Activated CD8-positive, alpha-beta T cell treated with anti-CD3 and anti-CD28 coated beads, Interleukin-2, amount 10 ng/mL, durations not matched to agents 7 days and 5 days (primary cell): Measurements from ENCODE around the gene CLEC1B. TPM values are rescaled to one million over a fixed set of nuclear protein-coding genes. Genes with fewer than 3 reads are reported as not detected.
A peak's percentile ranks its signal among the peaks of the same experiment; 100 is the strongest.
"Not testable (repeated sequence)": the region's sequence is repeated elsewhere in the genome, so short reads cannot be mapped to it uniquely, and the experiment has no call there.

Experiments
- ATAC-seq: fragments of 150-1000 bp; cut with Tn5 transposase; one replicate; pipeline ENCODE4 v1.10.0; 2021; ENCODE audit warnings: moderate library complexity
- CTCF ChIA-PET: fragments of 350-600 bp; sonication (Branson Sonifier 250); formaldehyde crosslinking; loops from one replicate; lab custom pipeline; 2021; ENCODE audit warnings: antibody characterized with exemption; lab: Charles Lee
- POLR2A ChIA-PET: fragments of 350-600 bp; sonication (Branson Sonifier 250); formaldehyde crosslinking; loops from one replicate; lab custom pipeline; 2021; ENCODE audit warnings: antibody characterized with exemption; lab: Charles Lee
- DNase-seq: peaks from one replicate; pipeline ENCODE4 v3.0.0-alpha.2; 2020
- H3K27ac Mint-ChIP-seq: one replicate; pipeline ENCODE4 v1.8.0; 2021; ENCODE audit warnings: mild to moderate bottlenecking, mixed read lengths
- H3K27me3 Mint-ChIP-seq: one replicate; pipeline ENCODE4 v1.8.0; 2021; ENCODE audit warnings: low read depth, mixed read lengths
- H3K36me3 Mint-ChIP-seq: one replicate; pipeline ENCODE4 v1.8.0; 2021; ENCODE audit warnings: low read depth, mixed read lengths
- H3K4me1 Mint-ChIP-seq: one replicate; pipeline ENCODE4 v1.8.0; 2021; ENCODE audit warnings: low read depth, mixed read lengths
- H3K4me3 Mint-ChIP-seq: one replicate; pipeline ENCODE4 v1.8.0; 2021; ENCODE audit warnings: mild to moderate bottlenecking, mixed read lengths
- H3K9me3 Mint-ChIP-seq: one replicate; pipeline ENCODE4 v1.8.0; 2022; ENCODE audit warnings: mixed read lengths; ENCODE audit not compliant: insufficient read depth
- total RNA-seq, 2 experiments: library from RNA; stranded (reverse); gene quantifications; one replicate each; pipeline ENCODE4 v1.2.3, GENCODE V29; 2021

The CLEC1B gene
- total RNA-seq, 2 experiments from 2014 or later: not detected

GRCh38 chr12:9974731-9975130 is 24.2 kb downstream of the CLEC1B start:
- ATAC-seq, CTCF ChIA-PET, H3K4me3 Mint-ChIP-seq, H3K27ac Mint-ChIP-seq, H3K9me3 Mint-ChIP-seq, DNase-seq, POLR2A ChIA-PET, H3K27me3 Mint-ChIP-seq, H3K4me1 Mint-ChIP-seq: not testable (repeated sequence)
- H3K36me3 Mint-ChIP-seq: peaks cover 21% of the 10 kb centered on the region

- H3K4me3 Mint-ChIP-seq: no peak overlapping the region
- H3K27me3 Mint-ChIP-seq: peaks cover 5% of the 10 kb centered on the region
- peaks cover 7% of the 10 kb centered on the region for H3K9me3 Mint-ChIP-seq
- H3K4me1 Mint-ChIP-seq: no peaks in the 10 kb centered on the region
- ATAC-seq (no peak), DNase-seq (no peak)
- peaks cover 21% of the 10 kb centered on the region for H3K36me3 Mint-ChIP-seq
- CTCF ChIA-PET: no interaction called here
- POLR2A ChIA-PET: no interaction called here
- H3K27ac Mint-ChIP-seq: no peak overlapping the region
These were observed 25.0 kb downstream of the CLEC1B start for GRCh38 chr12:9973949-9974348.

- no peaks in the 10 kb centered on the region for H3K9me3 Mint-ChIP-seq
- no peaks in the 10 kb centered on the region for H3K27me3 Mint-ChIP-seq
- no peak within 1 kb of the TSS for H3K4me3 Mint-ChIP-seq
- no peaks in the 10 kb centered on the region for H3K4me1 Mint-ChIP-seq
- ATAC-seq: no peak
- peaks cover 14% of the 10 kb centered on the region for H3K36me3 Mint-ChIP-seq
- CTCF ChIA-PET: interaction anchor here (0.9 kb wide), 1 partner anchor 31 kb away, joined by 3 read pairs; no protein-coding TSS in a partner anchor
- POLR2A ChIA-PET: no interaction called here
- H3K27ac Mint-ChIP-seq: no peak within 1 kb of the TSS
- no peak for DNase-seq
These were observed 27.7 kb downstream of the CLEC1B start, which contains the start of gene CLEC12A for GRCh38 chr12:9971181-9971580. Gene CLEC12A, plus strand, starts transcription at chr12:9971409. Its CDS starts 188 bp downstream, at chr12:9971597.

- H3K4me1 Mint-ChIP-seq: no peaks in the 10 kb centered on the region
These were observed 29.2 kb downstream of the CLEC1B start for GRCh38 chr12:9969673-9970072.

GRCh38 chr12:9961901-9962300 is 37.0 kb downstream of the CLEC1B start:
- peaks cover 46% of the 10 kb centered on the region for H3K4me1 Mint-ChIP-seq
- H3K4me3 Mint-ChIP-seq: no peak overlapping the region
- DNase-seq (no peak), ATAC-seq (no peak)
- ChIA-PET CTCF (interaction anchor here (0.8 kb wide), 1 partner anchor 95 kb away, joined by 3 read pairs; no protein-coding TSS in a partner anchor), POLR2A (no interaction called here)
- H3K27ac Mint-ChIP-seq: no peak overlapping the region
- H3K27me3 Mint-ChIP-seq: no peaks in the 10 kb centered on the region
- H3K36me3 Mint-ChIP-seq: peaks cover 19% of the 10 kb centered on the region
- H3K9me3 Mint-ChIP-seq: peaks cover 4% of the 10 kb centered on the region

More at GRCh38 chr12:9969673-9970072, 29.2 kb downstream of the CLEC1B start:
- ATAC-seq (no peak), DNase-seq (no peak)
- no peaks in the 10 kb centered on the region for H3K9me3 Mint-ChIP-seq
- peaks cover 7% of the 10 kb centered on the region for H3K36me3 Mint-ChIP-seq
- no peaks in the 10 kb centered on the region for H3K27me3 Mint-ChIP-seq
- H3K27ac Mint-ChIP-seq: no peak overlapping the region
- CTCF ChIA-PET: no interaction called here
- no peak overlapping the region for H3K4me3 Mint-ChIP-seq
- POLR2A ChIA-PET: no interaction called here

GRCh38 chr12:9961106-9961505 is 37.8 kb downstream of the CLEC1B start:
- Mint-ChIP-seq H3K4me1 (peaks cover 53% of the 10 kb centered on the region), H3K27ac (peak overlapping the region; percentile 53), H3K27me3 (no peaks in the 10 kb centered on the region), H3K36me3 (peaks cover 21% of the 10 kb centered on the region), H3K4me3 (no peak overlapping the region), H3K9me3 (peaks cover 4% of the 10 kb centered on the region)
- ChIA-PET POLR2A (no interaction called here), CTCF (interaction anchor here (0.6 to 0.8 kb wide), 2 partner anchors 95 to 190 kb away, joined by 3 read pairs; no protein-coding TSS in a partner anchor)
- peak; percentile 46 for DNase-seq
- ATAC-seq: peak; percentile 80

GRCh38 chr12:9960590-9960989 is 38.3 kb downstream of the CLEC1B start:
- Mint-ChIP-seq H3K4me1 (peaks cover 58% of the 10 kb centered on the region), H3K27ac (peak overlapping the region; percentile 53), H3K36me3 (peaks cover 26% of the 10 kb centered on the region), H3K27me3 (no peaks in the 10 kb centered on the region), H3K4me3 (no peak overlapping the region), H3K9me3 (peaks cover 4% of the 10 kb centered on the region)
- ATAC-seq (no peak), DNase-seq (no peak)
- CTCF ChIA-PET: no interaction called here
- POLR2A ChIA-PET: no interaction called here

- Mint-ChIP-seq H3K4me1 (peaks cover 64% of the 10 kb centered on the region), H3K4me3 (peak overlapping the region; percentile 54), H3K27me3 (no peaks in the 10 kb centered on the region), H3K27ac (peak overlapping the region; percentile 74), H3K9me3 (peaks cover 4% of the 10 kb centered on the region), H3K36me3 (peaks cover 27% of the 10 kb centered on the region)
- ChIA-PET CTCF (interaction anchor here (0.7 kb wide), 1 partner anchor 9 kb away, joined by 3 read pairs; no protein-coding TSS in a partner anchor), POLR2A (no interaction called here)
- no peak for DNase-seq
- peak; percentile 67 for ATAC-seq
These were observed 41.1 kb downstream of the CLEC1B start for GRCh38 chr12:9957834-9958233.

GRCh38 chr12:9952954-9953729 is 45.8 kb downstream of the CLEC1B start:
- ATAC-seq, H3K27me3 Mint-ChIP-seq, POLR2A ChIA-PET, H3K27ac Mint-ChIP-seq, H3K4me3 Mint-ChIP-seq, H3K9me3 Mint-ChIP-seq, DNase-seq, CTCF ChIA-PET: not testable (repeated sequence)
- peaks cover 69% of the 10 kb centered on the region for H3K4me1 Mint-ChIP-seq
- peaks cover 13% of the 10 kb centered on the region for H3K36me3 Mint-ChIP-seq

GRCh38 chr12:9951026-9951675 is 47.8 kb downstream of the CLEC1B start:
- DNase-seq (peak; percentile 70), ATAC-seq (peak; percentile 87)
- H3K4me1 Mint-ChIP-seq: peaks cover 62% of the 10 kb centered on the region
- CTCF ChIA-PET: interaction anchor here (1.5 to 3.1 kb wide), 3 partner anchors 11 to 208 kb away, joined by 4 to 18 read pairs (median 16); no protein-coding TSS in a partner anchor
- POLR2A ChIA-PET: no interaction called here
- no peaks in the 10 kb centered on the region for H3K9me3 Mint-ChIP-seq
- H3K4me3 Mint-ChIP-seq: peak overlapping the region; percentile 70
- no peaks in the 10 kb centered on the region for H3K27me3 Mint-ChIP-seq
- H3K36me3 Mint-ChIP-seq: peaks cover 7% of the 10 kb centered on the region
- peak overlapping the region; percentile 86 for H3K27ac Mint-ChIP-seq

- CTCF ChIA-PET: interaction anchor here (0.9 to 3.1 kb wide), 10 partner anchors 9 to 205 kb away, joined by 3 to 18 read pairs (median 3); no protein-coding TSS in a partner anchor
- DNase-seq (peak; percentile 44), ATAC-seq (peak; percentile 81)
- Mint-ChIP-seq H3K4me3 (peak overlapping the region; percentile 1), H3K9me3 (peaks cover 4% of the 10 kb centered on the region), H3K27me3 (no peaks in the 10 kb centered on the region), H3K4me1 (peaks cover 60% of the 10 kb centered on the region), H3K36me3 (peaks cover 2% of the 10 kb centered on the region), H3K27ac (peak overlapping the region; percentile 80)
- POLR2A ChIA-PET: no interaction called here
These were observed 50.2 kb downstream of the CLEC1B start for GRCh38 chr12:9948606-9949296.
